ENCODE measurements around the gene SEC24D.

- TF ChIP-seq CTCF (conservative IDR thresholded peaks at IDR 0.05; ENCODE audit: low read depth, low read length) (no peak), EZH2 (IDR thresholded peaks at IDR 0.05; ENCODE audit: low read length, unreplicated experiment) (no peak)
Observed at GRCh38 chr4:118776157-118776954, 59.6 kb downstream of the SEC24D start.

All from PC-3 (cell line).